Astrocyte (in vitro differentiated cells and primary cell): ENCODE results near the gene BRICD5.

ENCODE experiments used
- CTCF ChIP-seq: IDR thresholded peaks from 2 replicates; pipeline ENCODE4 v1.5.1; 2011; ENCODE audit warnings: low read depth, mild to moderate bottlenecking, inconsistent platforms, low read length, moderate library complexity; ENCODE audit not compliant: insufficient read depth
- EZH2 ChIP-seq: IDR thresholded peaks from 2 replicates; pipeline ENCODE4 v1.6.1; 2012; ENCODE audit warnings: mild to moderate bottlenecking, low read length, inconsistent platforms; ENCODE audit not compliant: insufficient read depth

- TF ChIP-seq CTCF (no peak), EZH2 (no peak)
Observed at GRCh38 chr16:2229632-2230250, 19.1 kb upstream of the BRICD5 start.
